ENCODE results near the gene FAT4.

Gene FAT4

DNA sequence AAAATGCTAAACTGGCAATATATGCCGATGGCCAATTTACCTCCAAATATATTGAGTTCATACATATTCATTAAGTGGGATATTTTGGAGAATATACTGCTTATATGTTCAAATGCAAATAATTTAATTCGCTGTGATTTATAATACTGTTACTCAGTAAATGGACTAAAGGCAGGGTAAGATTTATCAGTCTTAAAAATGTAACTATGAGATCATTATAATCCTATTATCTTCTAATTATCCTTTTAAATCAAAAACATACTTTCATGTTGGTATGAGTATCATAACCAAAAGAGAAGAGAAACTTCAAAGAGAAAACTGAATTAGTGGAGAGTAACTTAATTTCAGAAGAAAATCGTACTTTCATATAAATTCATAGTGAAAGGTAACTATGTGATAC, 44.6 kb downstream of the FAT4 start:
- no peak for DNase-seq (ENCODE audit: low read depth)
- H3K4me3 ChIP-seq (ENCODE audit: low read depth, low read length), result no peak overlapping the region

DNA sequence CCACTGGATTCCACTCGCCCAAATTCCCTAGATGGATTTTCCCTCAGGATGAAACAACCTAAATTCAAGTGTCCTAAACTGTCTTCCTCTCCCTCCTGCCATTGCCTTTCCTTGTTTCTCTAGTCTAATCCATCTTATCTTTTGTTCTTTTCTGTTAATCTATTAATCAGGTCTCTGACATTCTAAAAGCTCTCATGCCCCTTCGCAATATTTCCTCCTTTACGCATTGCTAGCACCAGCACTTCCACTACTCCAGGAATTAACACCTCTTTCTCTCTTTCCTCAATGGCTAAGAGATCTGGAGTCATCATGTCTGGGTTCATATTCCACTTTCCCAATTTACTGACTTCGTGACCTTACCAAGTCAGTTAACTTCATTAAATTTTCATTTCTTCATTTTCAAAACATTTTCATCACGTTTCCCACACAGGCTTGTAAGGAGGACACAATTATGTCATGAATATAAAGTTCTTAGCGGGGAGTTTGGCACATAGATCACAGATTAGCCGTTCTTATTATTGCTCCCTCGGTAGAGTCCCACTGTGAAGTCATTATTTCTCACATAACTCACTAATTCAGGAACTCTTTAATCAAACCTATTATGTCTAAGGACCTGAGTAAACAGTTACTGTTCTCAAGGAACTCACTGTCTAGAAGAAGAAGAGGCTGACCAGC, 45.3 kb downstream of the FAT4 start:
- no peak for DNase-seq (ENCODE audit: low read depth)
- H3K4me3 ChIP-seq (ENCODE audit: low read depth, low read length), result no peak overlapping the region

DNA sequence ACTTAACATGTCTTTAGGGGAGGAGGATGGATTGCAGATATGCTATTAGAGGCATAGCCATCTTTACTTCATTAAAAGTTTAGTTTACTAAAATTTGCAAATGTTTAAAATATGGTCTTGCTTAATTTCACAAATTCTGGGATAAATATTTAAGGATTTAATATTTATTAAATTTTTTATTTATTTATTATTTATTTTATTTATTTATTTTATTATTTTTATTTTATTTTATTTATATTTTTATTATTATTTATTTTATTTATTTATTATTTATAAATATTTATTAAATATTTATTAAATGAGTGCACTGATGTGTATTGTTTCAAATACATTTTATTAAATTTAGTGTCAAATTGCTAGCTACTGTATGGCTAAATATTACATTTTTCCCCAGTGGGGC, 46.0 kb downstream of the FAT4 start:
- no peak overlapping the region for H3K4me3 ChIP-seq (ENCODE audit: low read depth, low read length)
- DNase-seq (ENCODE audit: low read depth), result no peak

Data from skeletal muscle cell (primary cell).